ENCODE data around the gene C12orf54. TPM values are rescaled to one million over a fixed set of nuclear protein-coding genes. Genes with fewer than 3 reads are reported as not detected.
"Not testable (repeated sequence)": the region's sequence is repeated elsewhere in the genome, so short reads cannot be mapped to it uniquely, and the experiment has no call there.

The C12orf54 gene
- not detected in 2 replicates for total RNA-seq

- Mint-ChIP-seq H3K4me1 (no peaks in the 10 kb centered on the region), H3K27me3 (peaks cover 5% of the 10 kb centered on the region), H3K36me3 (ENCODE audit: low read depth) (no peaks in the 10 kb centered on the region), H3K27ac (no peak within 1 kb of the TSS), H3K9me3 (peaks cover 19% of the 10 kb centered on the region), H3K4me3 (no peak within 1 kb of the TSS)
- DNase-seq = no peak
- intact Hi-C loops (cut with micrococcal nuclease) = no loop called here
These were observed at the start of gene C12orf54 for GRCh38 chr12:48482198-48482597. Gene C12orf54 (plus strand): TSS chr12:48482498. CDS start chr12:48483297, 799 bp downstream.

DNA sequence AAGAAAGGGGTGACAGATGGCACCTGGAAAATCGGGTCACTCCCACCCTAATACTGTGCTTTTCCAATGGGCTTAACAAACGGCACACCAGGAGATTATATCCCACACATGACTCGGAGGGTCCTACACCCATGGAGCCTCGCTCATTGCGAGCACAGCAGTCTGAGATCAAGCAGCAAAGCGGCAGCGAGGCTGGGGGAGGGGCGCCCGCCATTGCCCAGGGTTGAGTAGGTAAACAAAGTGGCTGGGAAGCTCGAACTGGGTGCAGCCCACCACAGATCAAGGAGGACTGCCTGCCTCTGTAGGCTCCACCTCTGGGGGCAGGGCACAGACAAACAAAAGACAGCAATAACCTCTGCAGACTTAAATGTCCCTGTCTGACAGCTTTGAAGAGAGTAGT lies 48.3 kb upstream of the C12orf54 start:
- H3K4me1 Mint-ChIP-seq; H3K27ac Mint-ChIP-seq; H3K36me3 Mint-ChIP-seq (ENCODE audit: low read depth); DNase-seq; H3K4me3 Mint-ChIP-seq; intact Hi-C loops (cut with micrococcal nuclease); H3K27me3 Mint-ChIP-seq: not testable (repeated sequence)
- H3K9me3 Mint-ChIP-seq = peaks cover 22% of the 10 kb centered on the region

- H3K36me3 Mint-ChIP-seq (ENCODE audit: low read depth) = no peaks in the 10 kb centered on the region
- H3K27me3 Mint-ChIP-seq = no peaks in the 10 kb centered on the region
- no peaks in the 10 kb centered on the region for H3K9me3 Mint-ChIP-seq
- H3K4me3 Mint-ChIP-seq = no peak overlapping the region
- no peak overlapping the region for H3K27ac Mint-ChIP-seq
- no peak for DNase-seq
- intact Hi-C loops (cut with micrococcal nuclease) = no loop called here
- H3K4me1 Mint-ChIP-seq = no peaks in the 10 kb centered on the region
These were observed 41.2 kb upstream of the C12orf54 start for GRCh38 chr12:48441069-48441468.

GRCh38 chr12:48442179-48442847 lies 40.0 kb upstream of the C12orf54 start:
- Mint-ChIP-seq H3K27me3 (no peaks in the 10 kb centered on the region), H3K9me3 (no peaks in the 10 kb centered on the region), H3K36me3 (ENCODE audit: low read depth) (no peaks in the 10 kb centered on the region), H3K4me3 (no peak overlapping the region), H3K4me1 (no peaks in the 10 kb centered on the region), H3K27ac (no peak overlapping the region)
- intact Hi-C loops (cut with micrococcal nuclease) = no loop called here
- DNase-seq = no peak

GRCh38 chr12:48445538-48445937 lies 36.8 kb upstream of the C12orf54 start:
- peaks cover 6% of the 10 kb centered on the region for H3K9me3 Mint-ChIP-seq
- H3K36me3 Mint-ChIP-seq (ENCODE audit: low read depth) = no peaks in the 10 kb centered on the region
- no peak for DNase-seq
- no peaks in the 10 kb centered on the region for H3K27me3 Mint-ChIP-seq
- no peak overlapping the region for H3K27ac Mint-ChIP-seq
- intact Hi-C loops (cut with micrococcal nuclease) = no loop called here
- H3K4me1 Mint-ChIP-seq = no peaks in the 10 kb centered on the region
- no peak overlapping the region for H3K4me3 Mint-ChIP-seq

DNA sequence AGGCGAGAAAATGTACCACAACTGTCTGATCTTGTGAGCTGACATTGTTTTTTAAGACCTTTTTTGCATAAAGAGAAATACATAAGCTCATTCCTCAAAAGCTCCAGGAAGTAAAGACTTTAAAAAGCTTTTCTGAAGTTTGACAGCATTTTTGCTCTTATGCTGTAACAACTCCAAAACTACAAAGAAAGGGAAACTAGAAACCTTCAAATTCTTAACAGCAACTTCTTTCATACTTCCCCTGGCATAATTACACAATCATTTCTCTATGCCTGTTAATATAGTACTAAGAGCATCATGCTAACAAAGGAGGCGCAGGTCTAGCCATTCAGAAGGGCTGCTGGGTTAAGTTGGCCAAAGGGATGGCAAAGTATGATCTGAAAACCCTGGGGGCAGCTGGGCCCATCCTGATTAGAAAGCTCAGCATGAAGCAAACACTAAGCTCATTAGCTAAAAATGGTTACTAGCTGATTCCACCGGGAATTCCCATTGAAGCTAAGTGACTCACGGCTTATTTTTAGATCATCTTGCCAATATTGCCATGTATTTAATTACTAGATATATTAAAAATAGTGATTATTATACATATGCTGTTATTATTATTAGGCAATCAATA lies 36.0 kb upstream of the C12orf54 start:
- Mint-ChIP-seq H3K4me3 (no peak overlapping the region), H3K9me3 (peaks cover 6% of the 10 kb centered on the region), H3K27ac (no peak overlapping the region), H3K4me1 (no peaks in the 10 kb centered on the region), H3K36me3 (ENCODE audit: low read depth) (no peaks in the 10 kb centered on the region), H3K27me3 (no peaks in the 10 kb centered on the region)
- DNase-seq = no peak
- intact Hi-C loops (cut with micrococcal nuclease) = no loop called here

DNA sequence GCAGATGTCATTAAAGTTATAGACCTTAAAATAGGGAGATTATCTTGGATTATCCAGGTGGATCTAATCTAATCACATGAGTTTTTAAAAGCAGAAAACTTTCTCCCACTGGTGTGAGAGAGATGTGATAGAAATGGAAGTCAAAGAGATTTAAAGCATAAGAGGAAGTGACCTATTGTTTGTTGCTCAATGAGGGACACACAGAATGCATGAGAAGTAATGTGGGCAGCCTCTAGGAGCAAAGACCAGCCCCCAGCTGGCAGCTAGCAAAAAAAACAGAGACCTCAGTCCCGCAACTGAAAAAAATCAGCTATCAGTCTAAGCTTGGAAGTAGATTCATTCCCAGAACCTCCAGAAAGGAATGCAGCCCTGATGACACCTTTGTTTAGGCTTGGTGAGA lies 34.5 kb upstream of the C12orf54 start:
- Mint-ChIP-seq H3K27me3 (no peaks in the 10 kb centered on the region), H3K4me1 (no peaks in the 10 kb centered on the region), H3K4me3 (no peak overlapping the region), H3K27ac (no peak overlapping the region), H3K9me3 (peaks cover 6% of the 10 kb centered on the region), H3K36me3 (ENCODE audit: low read depth) (no peaks in the 10 kb centered on the region)
- no peak for DNase-seq
- intact Hi-C loops (cut with micrococcal nuclease) = no loop called here

DNA sequence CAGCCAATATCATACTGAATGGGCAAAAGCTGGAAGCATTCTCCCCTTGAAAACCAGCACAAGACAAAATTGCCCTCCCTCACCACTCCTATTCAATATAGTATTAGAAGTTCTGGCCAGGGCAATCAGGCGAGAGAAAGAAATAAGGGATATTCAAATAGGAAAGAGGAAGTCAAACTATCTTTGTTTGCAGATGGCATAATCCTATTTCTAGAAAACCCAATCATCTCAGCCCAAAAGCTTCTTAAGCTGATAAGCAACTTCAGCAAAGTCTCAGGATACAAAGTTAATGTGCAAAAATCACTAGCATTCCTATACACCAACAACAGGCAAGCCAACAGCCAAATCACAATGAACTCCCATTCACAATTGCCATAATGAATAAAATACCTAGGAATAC lies 30.9 kb upstream of the C12orf54 start:
- DNase-seq = no peak
- H3K27me3 Mint-ChIP-seq = no peaks in the 10 kb centered on the region
- H3K9me3 Mint-ChIP-seq = peaks cover 6% of the 10 kb centered on the region
- intact Hi-C loops (cut with micrococcal nuclease) = no loop called here
- H3K27ac Mint-ChIP-seq = no peak overlapping the region
- H3K36me3 Mint-ChIP-seq (ENCODE audit: low read depth) = no peaks in the 10 kb centered on the region
- no peaks in the 10 kb centered on the region for H3K4me1 Mint-ChIP-seq
- no peak overlapping the region for H3K4me3 Mint-ChIP-seq

DNA sequence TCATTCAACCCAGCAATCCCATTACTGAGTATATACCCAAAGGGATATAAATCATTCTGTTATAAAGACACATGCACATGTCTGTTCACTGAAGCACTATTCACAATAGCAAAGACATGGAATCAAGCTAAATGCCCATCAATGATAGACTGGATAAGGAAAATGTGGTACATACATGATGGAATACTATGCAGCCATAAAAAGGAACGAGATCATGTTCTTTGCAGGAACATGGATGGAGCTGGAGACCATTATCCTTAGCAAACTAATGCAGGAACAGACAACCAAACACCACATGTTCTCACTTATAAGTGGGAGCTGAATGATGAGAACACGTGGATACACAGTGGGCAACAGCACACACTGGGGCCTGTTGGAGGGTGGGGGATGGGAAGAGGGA lies 29.3 kb upstream of the C12orf54 start:
- H3K27me3 Mint-ChIP-seq; H3K36me3 Mint-ChIP-seq (ENCODE audit: low read depth); intact Hi-C loops (cut with micrococcal nuclease); H3K4me3 Mint-ChIP-seq; H3K9me3 Mint-ChIP-seq; H3K27ac Mint-ChIP-seq; DNase-seq; H3K4me1 Mint-ChIP-seq: not testable (repeated sequence)

- H3K36me3 Mint-ChIP-seq (ENCODE audit: low read depth) = no peaks in the 10 kb centered on the region
- H3K9me3 Mint-ChIP-seq = peaks cover 6% of the 10 kb centered on the region
- peaks cover 2% of the 10 kb centered on the region for H3K27me3 Mint-ChIP-seq
- no peak overlapping the region for H3K27ac Mint-ChIP-seq
- intact Hi-C loops (cut with micrococcal nuclease) = no loop called here
- H3K4me3 Mint-ChIP-seq = no peak overlapping the region
- no peaks in the 10 kb centered on the region for H3K4me1 Mint-ChIP-seq
- DNase-seq = no peak
These were observed 27.6 kb upstream of the C12orf54 start for GRCh38 chr12:48454667-48455066.

DNA sequence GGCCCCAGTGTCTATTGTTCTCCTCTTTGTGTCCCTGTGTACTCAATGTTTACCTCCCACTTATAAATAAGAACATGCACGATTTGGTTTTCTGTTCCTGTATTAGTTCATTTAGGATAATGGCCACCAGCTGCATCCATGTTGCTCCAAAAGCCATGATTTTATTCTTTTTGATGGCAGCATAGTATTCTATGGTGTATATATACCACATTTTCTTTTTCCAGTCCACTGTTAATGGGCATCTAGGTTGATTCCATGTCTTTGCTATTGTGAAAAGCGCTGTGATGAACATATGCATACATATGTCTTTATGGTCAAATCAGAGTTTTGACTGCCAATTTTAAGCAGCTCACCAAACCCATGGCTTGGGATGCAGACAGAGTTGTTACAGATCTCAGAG lies 27.2 kb upstream of the C12orf54 start:
- Mint-ChIP-seq H3K4me1 (no peaks in the 10 kb centered on the region), H3K27ac (no peak overlapping the region), H3K36me3 (ENCODE audit: low read depth) (no peaks in the 10 kb centered on the region), H3K9me3 (peaks cover 3% of the 10 kb centered on the region), H3K4me3 (no peak overlapping the region), H3K27me3 (peaks cover 2% of the 10 kb centered on the region)
- DNase-seq = no peak
- intact Hi-C loops (cut with micrococcal nuclease) = no loop called here

- no peaks in the 10 kb centered on the region for H3K9me3 Mint-ChIP-seq
- no peak for DNase-seq
- no peaks in the 10 kb centered on the region for H3K36me3 Mint-ChIP-seq (ENCODE audit: low read depth)
- H3K4me1 Mint-ChIP-seq = no peaks in the 10 kb centered on the region
- no peak overlapping the region for H3K27ac Mint-ChIP-seq
- intact Hi-C loops (cut with micrococcal nuclease) = no loop called here
- H3K27me3 Mint-ChIP-seq = peaks cover 14% of the 10 kb centered on the region
- H3K4me3 Mint-ChIP-seq = no peak overlapping the region
These were observed 23.0 kb upstream of the C12orf54 start for GRCh38 chr12:48459259-48459658.

GRCh38 chr12:48469027-48469426 lies 13.3 kb upstream of the C12orf54 start:
- peaks cover 40% of the 10 kb centered on the region for H3K9me3 Mint-ChIP-seq
- H3K27ac Mint-ChIP-seq; H3K4me1 Mint-ChIP-seq; intact Hi-C loops (cut with micrococcal nuclease); DNase-seq; H3K27me3 Mint-ChIP-seq; H3K36me3 Mint-ChIP-seq (ENCODE audit: low read depth); H3K4me3 Mint-ChIP-seq: not testable (repeated sequence)

DNA sequence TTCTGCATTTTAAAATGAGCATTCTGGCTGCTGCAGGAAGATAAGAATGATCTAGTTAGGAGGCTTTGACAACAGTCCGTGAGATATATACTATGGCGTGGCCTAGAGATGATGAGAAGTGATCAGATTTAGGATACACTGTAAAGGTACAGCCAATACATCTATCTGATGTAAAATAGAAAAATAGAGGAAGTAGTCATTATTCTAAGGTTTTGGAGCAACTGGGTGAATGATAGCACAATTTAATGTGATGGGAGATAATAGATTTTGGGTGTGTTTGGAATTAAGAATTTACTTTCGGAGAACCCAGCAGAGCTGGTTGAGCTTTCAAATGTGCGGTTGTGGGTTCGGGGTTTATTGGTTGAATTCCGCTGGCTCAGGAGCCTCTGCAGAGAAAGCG lies 10.0 kb upstream of the C12orf54 start, which contains the start of gene ANP32D:
Gene ANP32D (plus strand): TSS at position 301 of the 400 bp plus-strand sequence. CDS start 106 bp downstream, outside the sequence.
- intact Hi-C loops (cut with micrococcal nuclease) = no loop called here
- H3K27me3 Mint-ChIP-seq = no peaks in the 10 kb centered on the region
- no peak within 1 kb of the TSS for H3K27ac Mint-ChIP-seq
- no peak for DNase-seq
- peaks cover 38% of the 10 kb centered on the region for H3K9me3 Mint-ChIP-seq
- H3K36me3 Mint-ChIP-seq (ENCODE audit: low read depth) = no peaks in the 10 kb centered on the region
- no peak within 1 kb of the TSS for H3K4me3 Mint-ChIP-seq
- H3K4me1 Mint-ChIP-seq = no peaks in the 10 kb centered on the region

GRCh38 chr12:48473061-48473460 lies 9.2 kb upstream of the C12orf54 start:
- H3K36me3 Mint-ChIP-seq (ENCODE audit: low read depth) = no peaks in the 10 kb centered on the region
- no peak for DNase-seq
- H3K9me3 Mint-ChIP-seq = peaks cover 35% of the 10 kb centered on the region
- H3K4me1 Mint-ChIP-seq = no peaks in the 10 kb centered on the region
- no peaks in the 10 kb centered on the region for H3K27me3 Mint-ChIP-seq
- H3K4me3 Mint-ChIP-seq = no peak overlapping the region
- intact Hi-C loops (cut with micrococcal nuclease) = no loop called here
- H3K27ac Mint-ChIP-seq = no peak overlapping the region

All from activated CD4-positive, alpha-beta T cell treated with anti-CD3 and anti-CD28 coated beads, Interleukin-2, amount 10 ng/mL, durations not matched to agents 24 days and 14 days (primary cell).